ENCODE data around the gene FARSA. TPM values are rescaled to one million over a fixed set of nuclear protein-coding genes. Genes with fewer than 3 reads are reported as not detected.
A peak's percentile ranks its signal among the peaks of the same experiment; 100 is the strongest.

Gene FARSA
- total and polyA plus RNA-seq, 10 of the 15 experiments (the other 5 are each of a cell fraction or from before 2014, with no cell fraction given), result 20.3 to 212 (median 76.4) TPM

DNA sequence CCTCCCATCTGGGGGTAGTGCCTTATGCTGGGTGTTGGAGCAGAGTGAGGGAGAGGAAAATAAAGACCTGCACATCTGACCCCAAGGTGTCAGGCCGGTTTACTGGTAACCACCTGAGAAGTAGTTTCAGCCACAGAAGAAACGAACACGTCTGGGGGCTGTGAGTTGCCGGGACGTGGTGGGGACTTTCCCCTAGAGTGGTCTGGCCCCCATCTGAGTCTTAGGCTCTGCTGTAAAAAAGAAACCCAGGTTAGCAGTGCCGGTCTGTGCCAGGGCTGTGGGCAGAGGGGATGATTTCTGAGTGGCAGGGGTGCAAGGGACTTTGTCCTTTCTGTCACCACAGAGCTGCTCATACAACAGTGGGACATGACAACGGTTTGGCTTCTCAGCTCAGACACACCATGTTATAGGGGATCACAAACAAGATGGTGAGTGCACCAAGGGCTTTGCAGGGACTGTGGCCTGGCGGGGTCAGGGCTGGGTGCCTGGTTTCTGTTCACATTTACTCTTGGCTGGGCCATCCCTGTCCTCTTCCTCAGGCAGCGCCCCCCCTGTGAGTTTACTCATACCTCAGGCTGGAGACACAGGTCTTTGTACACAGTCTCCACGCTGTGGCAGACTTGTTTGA lies 33.5 kb downstream of the FARSA start (continued):
- TF ChIP-seq NKRF (conservative IDR thresholded peaks at IDR 0.05) (no peak; the same call in 1 of the 2 replicates), RELA (IDR thresholded peaks at IDR 0.05; ENCODE audit: borderline replicate concordance, partially characterized antibody) (peak; percentile 64), KLF5 (IDR thresholded peaks at IDR 0.05; ENCODE audit: partially characterized antibody) (no peak), IRF5 (IDR thresholded peaks at IDR 0.05; ENCODE audit: borderline replicate concordance) (no peak), FOXM1 (IDR thresholded peaks at IDR 0.05; ENCODE audit: low read depth, low read length) (no peak), EGR1 (IDR thresholded peaks at IDR 0.05; ENCODE audit: borderline replicate concordance in 1 of 2, low read depth in 2 of 2, low read length in 2 of 2) (no peak), PAX5 (IDR thresholded peaks at IDR 0.05; ENCODE audit: borderline replicate concordance, low read depth, low read length) (peak; percentile 79), RAD51 (IDR thresholded peaks at IDR 0.05) (peak; percentile 34; the same call in 1 of the 2 replicates), IRF4 (IDR thresholded peaks at IDR 0.05; ENCODE audit: low read depth, low read length) (peak; percentile 66; the same call in 1 of the 2 replicates), MTA2 (IDR thresholded peaks at IDR 0.05; ENCODE audit: low read depth) (peak; percentile 86), SMAD1 (IDR thresholded peaks at IDR 0.05; ENCODE audit: low read depth, partially characterized antibody) (no peak), BRCA1 (IDR thresholded peaks at IDR 0.05; ENCODE audit: low read depth, low read length) (no peak), HDGF (IDR thresholded peaks at IDR 0.05) (peak; percentile 57; the same call in 1 of the 2 replicates), EED (IDR thresholded peaks at IDR 0.05; ENCODE audit: low read depth) (peak; percentile 43), SKIL (IDR thresholded peaks at IDR 0.05; ENCODE audit: low read depth, poor library complexity, severe bottlenecking) (peak; percentile 98)
- TF ChIP-seq, protein P1, sequence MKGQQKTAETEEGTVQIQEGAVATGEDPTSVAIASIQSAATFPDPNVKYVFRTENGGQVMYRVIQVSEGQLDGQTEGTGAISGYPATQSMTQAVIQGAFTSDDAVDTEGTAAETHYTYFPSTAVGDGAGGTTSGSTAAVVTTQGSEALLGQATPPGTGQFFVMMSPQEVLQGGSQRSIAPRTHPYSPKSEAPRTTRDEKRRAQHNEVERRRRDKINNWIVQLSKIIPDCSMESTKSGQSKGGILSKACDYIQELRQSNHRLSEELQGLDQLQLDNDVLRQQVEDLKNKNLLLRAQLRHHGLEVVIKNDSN (IDR thresholded peaks at IDR 0.05; ENCODE audit: borderline replicate concordance, extremely low read length, insufficient read depth, low read depth, low read length), result no peak
- TF ChIP-seq, protein P2, sequence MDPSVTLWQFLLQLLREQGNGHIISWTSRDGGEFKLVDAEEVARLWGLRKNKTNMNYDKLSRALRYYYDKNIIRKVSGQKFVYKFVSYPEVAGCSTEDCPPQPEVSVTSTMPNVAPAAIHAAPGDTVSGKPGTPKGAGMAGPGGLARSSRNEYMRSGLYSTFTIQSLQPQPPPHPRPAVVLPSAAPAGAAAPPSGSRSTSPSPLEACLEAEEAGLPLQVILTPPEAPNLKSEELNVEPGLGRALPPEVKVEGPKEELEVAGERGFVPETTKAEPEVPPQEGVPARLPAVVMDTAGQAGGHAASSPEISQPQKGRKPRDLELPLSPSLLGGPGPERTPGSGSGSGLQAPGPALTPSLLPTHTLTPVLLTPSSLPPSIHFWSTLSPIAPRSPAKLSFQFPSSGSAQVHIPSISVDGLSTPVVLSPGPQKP (IDR thresholded peaks at IDR 0.05; ENCODE audit: low read depth, low read length), result no peak
- TF ChIP-seq, protein P3, sequence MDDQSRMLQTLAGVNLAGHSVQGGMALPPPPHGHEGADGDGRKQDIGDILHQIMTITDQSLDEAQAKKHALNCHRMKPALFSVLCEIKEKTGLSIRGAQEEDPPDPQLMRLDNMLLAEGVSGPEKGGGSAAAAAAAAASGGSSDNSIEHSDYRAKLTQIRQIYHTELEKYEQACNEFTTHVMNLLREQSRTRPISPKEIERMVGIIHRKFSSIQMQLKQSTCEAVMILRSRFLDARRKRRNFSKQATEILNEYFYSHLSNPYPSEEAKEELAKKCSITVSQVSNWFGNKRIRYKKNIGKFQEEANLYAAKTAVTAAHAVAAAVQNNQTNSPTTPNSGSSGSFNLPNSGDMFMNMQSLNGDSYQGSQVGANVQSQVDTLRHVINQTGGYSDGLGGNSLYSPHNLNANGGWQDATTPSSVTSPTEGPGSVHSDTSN (IDR thresholded peaks at IDR 0.05; ENCODE audit: insufficient replicate concordance, low read depth, low read length), result peak; percentile 2

Measured in GM12878 (cell line).